Endothelial cell of umbilical vein (primary cell): ENCODE results near the gene FUT6.

Source experiments
- JUN ChIP-seq: IDR thresholded peaks from 2 replicates; pipeline ENCODE4 v1.6.1; 2011; ENCODE audit warnings: borderline replicate concordance, low read depth; ENCODE audit not compliant: insufficient read length, insufficient read depth
- TF ChIP-seq, protein P1 (sequence below), 2 donors: IDR thresholded peaks; 1 replicate in 1 of 2; 2 replicates in 1 of 2; pipeline ENCODE4 v1.5.1; 2011; ENCODE audit warnings: low read length in 2 of 2, mild to moderate bottlenecking in 2 of 2, moderate library complexity in 2 of 2, control low read depth in 1 of 2, inconsistent platforms in 1 of 2, low read depth in 1 of 2; ENCODE audit not compliant: insufficient read depth in 1 of 2; ENCODE audit errors: extremely low read depth in 1 of 2

DNA sequence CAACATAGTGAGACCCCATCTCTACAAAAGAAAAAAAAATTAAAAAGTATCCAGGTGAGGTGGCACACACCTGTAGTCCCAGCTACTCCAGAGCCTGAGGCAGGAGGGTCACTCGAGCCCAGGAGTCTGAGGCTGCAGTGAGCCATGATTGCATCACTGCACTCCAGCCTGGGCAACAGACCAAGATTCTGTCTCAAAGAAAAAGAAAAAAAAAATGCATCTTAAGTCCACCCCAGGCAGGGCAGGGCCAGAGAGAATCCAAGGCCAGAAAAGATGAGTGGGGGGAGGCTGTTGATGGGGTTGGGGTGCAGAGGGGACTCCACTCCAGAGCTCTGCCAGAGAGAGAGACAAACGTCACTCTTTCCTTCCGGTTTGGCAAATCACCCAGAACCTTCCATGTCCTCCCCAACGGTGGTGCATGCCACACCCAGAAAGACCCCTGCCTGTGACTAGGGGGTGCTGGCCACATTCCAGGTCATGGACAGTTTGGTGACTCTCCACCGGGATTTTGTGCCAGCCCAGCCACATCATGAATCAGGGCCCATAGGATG lies 11.3 kb upstream of the FUT6 start:
- TF ChIP-seq, protein P1, sequence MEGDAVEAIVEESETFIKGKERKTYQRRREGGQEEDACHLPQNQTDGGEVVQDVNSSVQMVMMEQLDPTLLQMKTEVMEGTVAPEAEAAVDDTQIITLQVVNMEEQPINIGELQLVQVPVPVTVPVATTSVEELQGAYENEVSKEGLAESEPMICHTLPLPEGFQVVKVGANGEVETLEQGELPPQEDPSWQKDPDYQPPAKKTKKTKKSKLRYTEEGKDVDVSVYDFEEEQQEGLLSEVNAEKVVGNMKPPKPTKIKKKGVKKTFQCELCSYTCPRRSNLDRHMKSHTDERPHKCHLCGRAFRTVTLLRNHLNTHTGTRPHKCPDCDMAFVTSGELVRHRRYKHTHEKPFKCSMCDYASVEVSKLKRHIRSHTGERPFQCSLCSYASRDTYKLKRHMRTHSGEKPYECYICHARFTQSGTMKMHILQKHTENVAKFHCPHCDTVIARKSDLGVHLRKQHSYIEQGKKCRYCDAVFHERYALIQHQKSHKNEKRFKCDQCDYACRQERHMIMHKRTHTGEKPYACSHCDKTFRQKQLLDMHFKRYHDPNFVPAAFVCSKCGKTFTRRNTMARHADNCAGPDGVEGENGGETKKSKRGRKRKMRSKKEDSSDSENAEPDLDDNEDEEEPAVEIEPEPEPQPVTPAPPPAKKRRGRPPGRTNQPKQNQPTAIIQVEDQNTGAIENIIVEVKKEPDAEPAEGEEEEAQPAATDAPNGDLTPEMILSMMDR (IDR thresholded peaks at IDR 0.05; ENCODE audit: extremely low read depth in 1 of 2, insufficient read depth in 1 of 2, low read depth in 1 of 2, low read length in 2 of 2), result no peak
- TF ChIP-seq JUN, result no peak
